OCI-LY3 (cell line): Measurements from ENCODE around the gene YY1.

Source experiments
- CTCF ChIP-seq: fragments of 200-600, 300-600 bp; sonication (generic); IDR thresholded peaks from 2 replicates; pipeline ENCODE4 v1.5.1; 2014; ENCODE audit warnings: antibody characterized with exemption, low read length, low read depth
- EZH2phosphoT487 ChIP-seq: fragments of 200-600 bp; shearing (Covaris generic); IDR thresholded peaks from 2 replicates; pipeline ENCODE4 v1.6.1; 2018; ENCODE audit warnings: antibody characterized with exemption, mixed run types, low read depth

- TF ChIP-seq CTCF, result no peak
- no peak for TF ChIP-seq EZH2phosphoT487
Measured at GRCh38 chr14:100296106-100296651, 57.2 kb downstream of the YY1 start.
